ENCODE measurements around the gene P2RY2. TPM values are rescaled to one million over a fixed set of nuclear protein-coding genes. Genes with fewer than 3 reads are reported as not detected.

P2RY2 gene
- total and polyA plus RNA-seq, 2 donors (not counting 1 experiment from before 2014, with no cell fraction given), result 0.05 to 0.17 TPM

DNA sequence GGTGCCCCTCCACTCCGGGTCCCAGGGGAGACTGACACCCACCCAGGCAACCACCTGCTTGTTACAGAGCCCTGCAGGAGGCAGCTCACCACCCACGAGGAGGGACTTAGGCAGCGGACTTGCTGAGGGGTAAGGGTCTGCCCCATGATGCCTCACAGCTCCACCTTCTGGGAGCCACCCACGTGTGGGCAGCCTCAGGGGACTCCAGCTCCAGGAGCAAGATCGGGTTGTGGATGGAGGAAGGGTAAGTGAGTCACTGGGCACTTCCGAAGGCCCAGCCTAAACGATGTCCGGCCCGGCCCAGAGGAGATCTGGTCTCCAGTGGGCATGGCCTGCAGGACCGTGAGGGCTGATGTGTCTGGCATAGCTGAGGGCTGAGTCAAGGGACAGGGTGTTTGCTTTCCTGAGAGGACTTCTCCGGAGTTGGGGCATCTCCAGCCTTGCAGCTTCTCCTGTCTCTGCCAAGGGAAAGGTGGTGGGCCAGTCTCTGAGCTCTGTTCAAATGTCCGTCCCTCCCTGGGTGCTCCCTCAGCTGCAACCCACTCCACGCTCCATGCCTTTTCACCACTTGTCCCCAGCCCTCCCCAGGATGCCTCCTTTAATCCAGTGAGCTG is 32.3 kb upstream of the P2RY2 start:
- no peak for TF ChIP-seq EZH2 (IDR thresholded peaks at IDR 0.05; ENCODE audit: low read length, missing control alignments)
- TF ChIP-seq, protein P1, sequence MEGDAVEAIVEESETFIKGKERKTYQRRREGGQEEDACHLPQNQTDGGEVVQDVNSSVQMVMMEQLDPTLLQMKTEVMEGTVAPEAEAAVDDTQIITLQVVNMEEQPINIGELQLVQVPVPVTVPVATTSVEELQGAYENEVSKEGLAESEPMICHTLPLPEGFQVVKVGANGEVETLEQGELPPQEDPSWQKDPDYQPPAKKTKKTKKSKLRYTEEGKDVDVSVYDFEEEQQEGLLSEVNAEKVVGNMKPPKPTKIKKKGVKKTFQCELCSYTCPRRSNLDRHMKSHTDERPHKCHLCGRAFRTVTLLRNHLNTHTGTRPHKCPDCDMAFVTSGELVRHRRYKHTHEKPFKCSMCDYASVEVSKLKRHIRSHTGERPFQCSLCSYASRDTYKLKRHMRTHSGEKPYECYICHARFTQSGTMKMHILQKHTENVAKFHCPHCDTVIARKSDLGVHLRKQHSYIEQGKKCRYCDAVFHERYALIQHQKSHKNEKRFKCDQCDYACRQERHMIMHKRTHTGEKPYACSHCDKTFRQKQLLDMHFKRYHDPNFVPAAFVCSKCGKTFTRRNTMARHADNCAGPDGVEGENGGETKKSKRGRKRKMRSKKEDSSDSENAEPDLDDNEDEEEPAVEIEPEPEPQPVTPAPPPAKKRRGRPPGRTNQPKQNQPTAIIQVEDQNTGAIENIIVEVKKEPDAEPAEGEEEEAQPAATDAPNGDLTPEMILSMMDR (conservative IDR thresholded peaks at IDR 0.05 in 1 of 2, IDR thresholded peaks at IDR 0.05 in 1 of 2; ENCODE audit: low read depth in 1 of 2, low read length in 2 of 2), result no peak
- H3K9ac ChIP-seq (ENCODE audit: insufficient read depth, low read length), result no peak overlapping the region
- H4K20me1 ChIP-seq (ENCODE audit: control insufficient read depth, extremely low read depth, insufficient read depth, low read length), result no peaks in the 10 kb centered on the region
- H3K27me3 ChIP-seq (ENCODE audit: control insufficient read depth, insufficient read depth, low read length), result peaks cover 2% of the 10 kb centered on the region
- DNase-seq (ENCODE audit: low read depth in 2 of 2), result peak; percentile 18 to 81
- no peak overlapping the region for H3K4me2 ChIP-seq (ENCODE audit: extremely low read depth, insufficient read depth, low read length)
- H3K4me1 ChIP-seq (ENCODE audit: control insufficient read depth, extremely low read depth, insufficient read depth, low read length), result peaks cover 5% of the 10 kb centered on the region
- no peak overlapping the region for H2AFZ ChIP-seq (ENCODE audit: low read length)
- H3K27ac ChIP-seq (ENCODE audit: insufficient read depth, low read length), result no peak overlapping the region
- H3K36me3 ChIP-seq (ENCODE audit: control insufficient read depth, insufficient read depth, low read length), result no peaks in the 10 kb centered on the region
- H3K79me2 ChIP-seq (ENCODE audit: control insufficient read depth, insufficient read depth, low read length), result no peaks in the 10 kb centered on the region
- H3K4me3 ChIP-seq (replicated peaks in 1 of 4; ENCODE audit: control extremely low read depth in 1 of 4, insufficient read depth in 1 of 4, low read depth in 3 of 4, low read length in 4 of 4), result no peak overlapping the region
- no peaks in the 10 kb centered on the region for H3K9me3 ChIP-seq (ENCODE audit: control insufficient read depth, insufficient read depth, low read depth, low read length)

DNA sequence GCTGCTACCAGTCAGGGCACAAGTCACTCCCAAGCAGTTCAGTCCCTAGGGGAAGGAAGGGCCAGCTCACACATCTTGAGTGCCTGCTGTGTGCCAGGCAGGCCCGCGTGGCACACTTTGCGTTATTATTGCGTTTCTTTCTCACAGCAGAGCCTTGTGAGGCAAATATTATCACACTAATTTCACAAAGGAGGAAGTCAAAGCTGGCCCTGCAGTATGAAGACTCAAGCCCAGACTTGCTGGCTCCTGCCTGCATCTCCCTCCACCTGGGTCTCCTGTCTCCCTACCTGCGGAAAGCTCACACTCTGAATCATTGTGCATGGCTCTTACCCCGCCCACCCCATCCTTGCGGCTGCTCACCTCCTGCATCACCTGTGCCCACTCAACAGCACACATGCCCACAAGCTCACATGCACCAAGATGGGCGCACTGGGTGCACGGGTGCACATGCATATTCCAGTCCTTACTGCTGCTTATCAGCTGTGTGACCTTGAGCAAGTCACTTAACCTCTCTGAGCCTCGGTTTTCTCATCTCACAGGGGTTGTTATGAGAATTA is 31.7 kb upstream of the P2RY2 start:
- no peak for TF ChIP-seq EZH2 (IDR thresholded peaks at IDR 0.05; ENCODE audit: low read length, missing control alignments)
- TF ChIP-seq, protein P1 (conservative IDR thresholded peaks at IDR 0.05 in 1 of 2, IDR thresholded peaks at IDR 0.05 in 1 of 2; ENCODE audit: low read depth in 1 of 2, low read length in 2 of 2), result no peak
- no peaks in the 10 kb centered on the region for H3K36me3 ChIP-seq (ENCODE audit: control insufficient read depth, insufficient read depth, low read length)
- peaks cover 5% of the 10 kb centered on the region for H3K4me1 ChIP-seq (ENCODE audit: control insufficient read depth, extremely low read depth, insufficient read depth, low read length)
- H2AFZ ChIP-seq (ENCODE audit: low read length), result no peak overlapping the region
- H3K9me3 ChIP-seq (ENCODE audit: control insufficient read depth, insufficient read depth, low read depth, low read length), result no peaks in the 10 kb centered on the region
- H3K4me3 ChIP-seq (replicated peaks in 1 of 4; ENCODE audit: control extremely low read depth in 1 of 4, insufficient read depth in 1 of 4, low read depth in 3 of 4, low read length in 4 of 4), result no peak overlapping the region
- H3K27ac ChIP-seq (ENCODE audit: insufficient read depth, low read length), result no peak overlapping the region
- DNase-seq (ENCODE audit: low read depth in 2 of 2), result no peak
- H4K20me1 ChIP-seq (ENCODE audit: control insufficient read depth, extremely low read depth, insufficient read depth, low read length), result no peaks in the 10 kb centered on the region
- H3K9ac ChIP-seq (ENCODE audit: insufficient read depth, low read length), result no peak overlapping the region
- H3K27me3 ChIP-seq (ENCODE audit: control insufficient read depth, insufficient read depth, low read length), result peaks cover 2% of the 10 kb centered on the region
- H3K79me2 ChIP-seq (ENCODE audit: control insufficient read depth, insufficient read depth, low read length), result no peaks in the 10 kb centered on the region
- no peak overlapping the region for H3K4me2 ChIP-seq (ENCODE audit: extremely low read depth, insufficient read depth, low read length)

DNA sequence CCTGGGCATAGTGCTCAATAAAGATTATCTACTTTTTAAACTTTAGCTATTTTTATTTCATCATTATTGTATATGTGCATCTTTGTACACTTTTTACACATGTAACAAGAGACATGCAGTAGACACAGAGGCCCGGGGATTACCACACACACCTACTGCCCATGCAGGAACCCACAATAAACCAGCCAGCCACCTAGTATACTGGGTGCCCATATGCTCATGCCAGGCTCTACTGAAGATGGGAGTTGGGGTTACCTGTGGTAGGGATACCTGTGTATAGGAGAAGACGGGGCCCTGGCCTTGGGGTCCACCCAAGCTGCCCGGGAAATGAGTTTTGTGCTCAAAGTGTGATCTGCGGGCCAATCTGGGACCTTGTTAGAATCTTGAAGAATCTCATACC is 31.2 kb upstream of the P2RY2 start:
- Histone ChIP-seq H3K27me3 (ENCODE audit: control insufficient read depth, insufficient read depth, low read length) (peaks cover 2% of the 10 kb centered on the region), H3K27ac (ENCODE audit: insufficient read depth, low read length) (no peak overlapping the region)

More for the DNA sequence above, 31.2 kb upstream of the P2RY2 start:
- Histone ChIP-seq H3K9ac (ENCODE audit: insufficient read depth, low read length) (no peak overlapping the region), H2AFZ (ENCODE audit: low read length) (no peak overlapping the region), H3K4me1 (ENCODE audit: control insufficient read depth, extremely low read depth, insufficient read depth, low read length) (peaks cover 5% of the 10 kb centered on the region), H3K4me2 (ENCODE audit: extremely low read depth, insufficient read depth, low read length) (no peak overlapping the region), H3K9me3 (ENCODE audit: control insufficient read depth, insufficient read depth, low read depth, low read length) (no peaks in the 10 kb centered on the region), H3K4me3 (replicated peaks in 1 of 4; ENCODE audit: control extremely low read depth in 1 of 4, insufficient read depth in 1 of 4, low read depth in 3 of 4, low read length in 4 of 4) (no peak overlapping the region), H4K20me1 (ENCODE audit: control insufficient read depth, extremely low read depth, insufficient read depth, low read length) (no peaks in the 10 kb centered on the region), H3K36me3 (ENCODE audit: control insufficient read depth, insufficient read depth, low read length) (no peaks in the 10 kb centered on the region), H3K79me2 (ENCODE audit: control insufficient read depth, insufficient read depth, low read length) (no peaks in the 10 kb centered on the region)
- DNase-seq (ENCODE audit: low read depth in 2 of 2), result no peak
- TF ChIP-seq, protein P1 (conservative IDR thresholded peaks at IDR 0.05 in 1 of 2, IDR thresholded peaks at IDR 0.05 in 1 of 2; ENCODE audit: low read depth in 1 of 2, low read length in 2 of 2), result no peak
- TF ChIP-seq EZH2 (IDR thresholded peaks at IDR 0.05; ENCODE audit: low read length, missing control alignments), result no peak
